Activated gamma-delta T cell treated with Interleukin-2 at 50 U/mL for 16 hours (primary cell): ENCODE results near the gene MMP20.

Source experiments
- DNase-seq: peaks from one replicate; pipeline ENCODE4 v3.0.0-alpha.2; 2020

Gene MMP20

DNA sequence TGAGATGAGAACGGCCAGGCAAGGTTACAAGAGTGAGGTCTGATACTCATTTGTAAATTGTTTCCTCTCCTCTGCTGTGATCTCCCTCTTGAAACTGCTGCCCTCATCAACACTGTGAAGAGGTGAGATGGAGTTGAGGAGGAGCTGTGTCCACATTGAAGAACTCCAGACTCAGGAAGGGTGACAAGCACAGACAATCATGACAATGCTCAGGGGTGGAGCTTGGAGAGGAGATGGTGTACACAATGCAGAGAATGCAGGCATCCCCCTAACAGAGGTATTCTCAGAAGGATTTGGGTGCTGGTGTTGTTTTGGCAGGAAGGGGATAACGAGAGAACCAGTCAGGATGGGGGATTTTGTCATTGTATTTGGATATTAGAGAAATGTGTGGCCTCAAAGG is 73.1 kb downstream of the MMP20 start:
- DNase-seq, result no peak

GRCh38 chr11:102551169-102551781 is 73.9 kb downstream of the MMP20 start:
- DNase-seq, result no peak

GRCh38 chr11:102546923-102547471 is 78.1 kb downstream of the MMP20 start:
- DNase-seq, result no peak

- DNase-seq, result no peak
These were observed 78.7 kb downstream of the MMP20 start for GRCh38 chr11:102546427-102546826.

GRCh38 chr11:102545701-102546100 is 79.4 kb downstream of the MMP20 start:
- DNase-seq, result no peak

- DNase-seq, result no peak
These were observed 80.5 kb downstream of the MMP20 start for GRCh38 chr11:102544594-102544993.

DNA sequence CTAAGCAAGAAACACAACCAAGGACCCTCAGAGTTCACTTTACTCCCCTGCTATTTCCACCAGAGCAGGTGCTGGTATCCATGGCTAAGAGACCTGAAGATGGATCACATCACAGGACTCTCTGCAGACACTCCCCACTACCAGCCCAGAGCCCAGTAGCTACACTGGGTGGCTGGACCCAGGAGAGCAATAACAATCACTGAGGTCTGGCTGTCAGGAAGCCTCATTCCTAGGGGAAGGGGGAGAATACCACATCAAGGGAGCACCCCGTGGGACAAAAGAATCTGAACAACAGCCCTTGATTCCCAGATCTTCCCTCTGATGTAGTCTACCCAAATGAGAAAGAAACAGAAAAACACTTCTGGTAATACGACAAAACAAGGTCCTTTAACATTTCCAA is 85.6 kb downstream of the MMP20 start:
- DNase-seq, result no peak

DNA sequence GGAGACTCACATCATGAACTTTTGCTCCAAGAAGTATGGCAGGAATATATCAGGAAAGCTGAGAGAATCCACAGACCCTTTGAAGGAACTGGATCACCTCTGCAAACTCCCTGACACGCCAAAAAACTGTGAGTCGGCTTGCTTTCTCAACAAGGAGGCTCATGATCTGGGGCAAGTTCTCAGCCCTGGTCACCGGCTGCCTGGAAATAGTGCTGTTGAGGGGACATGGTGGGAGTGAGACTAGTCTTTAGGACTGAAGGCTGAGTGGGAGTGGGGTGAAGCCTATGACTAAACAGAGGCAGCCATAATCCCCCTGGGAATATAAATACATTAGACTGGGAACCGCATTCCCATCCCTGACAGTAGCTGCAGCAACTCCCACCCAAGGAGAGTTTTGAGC is 86.2 kb downstream of the MMP20 start:
- no peak for DNase-seq

DNA sequence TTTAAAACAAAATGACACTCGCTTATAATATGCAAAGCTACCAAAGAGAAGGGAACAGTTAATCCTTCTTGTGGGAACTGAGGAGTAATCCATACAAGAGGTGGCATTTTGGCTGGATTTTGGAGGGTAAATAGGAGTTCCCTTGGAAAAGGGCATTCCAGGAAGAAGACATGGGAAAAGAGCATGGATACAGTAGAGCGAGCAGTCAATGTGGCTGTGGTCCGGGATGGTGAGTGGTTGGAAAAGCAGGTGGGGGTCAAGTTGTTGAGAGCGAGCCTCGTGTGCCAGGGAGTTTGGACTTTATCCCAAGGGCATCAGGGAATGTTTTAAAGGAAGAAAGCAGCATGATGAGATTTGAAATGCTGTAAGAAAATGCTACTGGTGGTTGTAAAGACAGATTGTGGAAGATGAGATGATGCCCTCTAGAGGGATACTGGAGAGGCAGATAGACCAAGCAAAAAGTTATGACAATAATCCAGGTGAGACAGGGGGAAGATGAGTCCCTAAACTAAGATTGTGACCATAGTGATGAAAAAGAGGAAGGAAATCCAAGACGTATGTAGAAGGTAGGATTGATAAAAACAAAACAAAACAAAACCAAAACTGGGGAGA is 90.8 kb downstream of the MMP20 start:
- no peak for DNase-seq

- DNase-seq, result no peak
These were observed 94.6 kb downstream of the MMP20 start, which contains the start of gene MMP7 for GRCh38 chr11:102530558-102530957. Gene MMP7, minus strand, starts transcription at chr11:102530747. Its CDS starts 47 bp downstream, at chr11:102530700.

DNA sequence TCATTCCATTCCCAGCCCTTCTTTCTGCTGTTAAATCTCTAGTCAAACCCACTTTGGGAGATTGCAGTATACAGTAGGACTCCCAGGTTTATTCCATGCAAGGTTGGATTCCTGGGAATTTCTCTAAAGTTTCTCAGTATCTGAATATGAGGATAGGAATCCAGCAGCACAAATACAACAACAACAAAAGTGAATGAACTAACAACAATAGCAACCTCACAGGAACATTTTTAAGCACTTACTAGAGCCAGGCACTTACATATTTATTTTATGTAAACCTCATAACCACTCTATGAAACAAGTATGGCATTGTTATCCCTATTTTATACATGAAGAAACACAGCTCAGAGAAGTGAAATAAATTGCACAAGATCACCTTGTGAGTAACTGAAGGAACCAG is 96.5 kb downstream of the MMP20 start:
- no peak for DNase-seq

- DNase-seq, result no peak
These were observed 97.4 kb downstream of the MMP20 start for GRCh38 chr11:102527684-102528083.

- DNase-seq, result no peak
These were observed 98.1 kb downstream of the MMP20 start for GRCh38 chr11:102527041-102527440.
